Colonic mucosa (tissue), 4 donors: Measurements from ENCODE around the gene ZMYND8. TPM values are rescaled to one million over a fixed set of nuclear protein-coding genes. Genes with fewer than 3 reads are reported as not detected.

Experiments
- DNase-seq: peaks from one replicate; pipeline ENCODE4 v3.0.0-alpha.2; 2020
- H3K27ac ChIP-seq: fragments of 200-600 bp; one replicate; pipeline ENCODE4 v1.8.0; 2021
- H3K27me3 ChIP-seq: fragments of 200-600 bp; one replicate; pipeline ENCODE4 v1.8.0; 2021
- H3K36me3 ChIP-seq: fragments of 200-600 bp; one replicate; pipeline ENCODE4 v1.8.0; 2021
- H3K4me1 ChIP-seq: fragments of 200-600 bp; one replicate; pipeline ENCODE4 v1.8.0; 2021; ENCODE audit warnings: mild to moderate bottlenecking
- H3K4me3 ChIP-seq: fragments of 200-600 bp; one replicate; pipeline ENCODE4 v1.8.0; 2021
- H3K9ac ChIP-seq, 2 donors: one replicate each; pipeline ENCODE4 v1.7.0; 2013; ENCODE audit warnings: control low read depth in 2 of 2, low read depth in 2 of 2, low read length in 2 of 2
- H3K9me3 ChIP-seq: fragments of 200-600 bp; one replicate; pipeline ENCODE4 v1.8.0; 2021
- intact Hi-C: fragments of 100-400 bp; cut with DNase I; formaldehyde crosslinking; loops from one replicate; pipeline ENCODE4 v1.14.1; 2022
- total RNA-seq, 2 donors: library from RNA; stranded (reverse); fragmentation: NEBNext Ultra II Directional in 1 of 2; extraction: Animal tissue kit (Norgen Biotek cat#: 25700) in 1 of 2; gene quantifications; one replicate each; pipeline ENCODE4 v1.2.1, GENCODE V29; 2021
- TF ChIP-seq, protein P1 (sequence below): fragments of 200-600 bp; IDR thresholded peaks from one replicate; pipeline ENCODE4 v1.8.0; 2022; ENCODE audit warnings: antibody characterized with exemption, mild to moderate bottlenecking
- donor health status: healthy.
- donor health status: DM: no; HTN: no; CAD: no.
- donor health status: DM: no; HTN: no; CAD: no.

The ZMYND8 gene
- total RNA-seq, 2 donors from 2014 or later, result 45.4 to 53.1 TPM

DNA sequence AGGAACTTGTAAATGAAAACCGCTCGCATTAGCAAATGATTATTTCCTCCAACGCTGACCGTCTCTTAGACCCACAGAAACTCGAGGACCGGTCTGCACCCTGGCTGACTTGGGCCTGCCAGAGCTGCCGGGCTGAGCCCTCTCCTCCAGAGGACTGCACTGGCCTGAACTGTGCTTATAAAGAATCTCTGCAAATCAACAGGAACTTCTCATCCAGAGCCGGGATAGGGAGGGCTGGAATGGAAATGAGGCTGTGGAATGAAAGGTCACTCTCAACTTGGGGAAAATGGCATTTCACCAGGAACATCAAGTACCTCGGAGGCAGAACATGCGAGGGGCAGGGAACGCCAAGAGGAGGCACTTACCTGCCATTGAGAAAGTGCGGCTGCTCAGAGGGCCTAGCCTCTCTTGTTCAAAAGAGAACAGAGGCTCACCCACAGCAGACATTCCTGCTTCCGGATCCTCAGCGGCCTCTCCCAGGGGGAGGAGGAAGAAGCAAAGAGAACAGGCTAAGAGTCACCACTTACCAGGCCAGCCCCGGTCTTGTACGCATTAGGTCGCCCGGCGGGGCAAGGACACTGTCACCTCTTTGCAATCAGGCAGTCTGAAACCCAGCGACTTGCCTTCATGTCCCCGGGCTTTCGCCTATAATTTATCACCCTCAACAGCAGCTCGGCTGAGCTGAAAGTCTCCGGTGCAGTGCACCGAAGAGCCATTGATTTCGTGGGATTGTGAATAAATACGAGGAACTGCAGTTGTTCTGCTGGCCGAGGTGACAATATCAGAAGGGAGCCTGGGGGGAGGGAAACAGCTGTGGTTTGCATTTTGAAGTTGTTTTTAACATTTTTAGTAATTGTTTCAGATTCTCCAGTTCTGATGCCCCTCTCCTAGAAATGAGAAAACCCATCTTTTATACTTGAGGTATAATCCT, 37.6 kb downstream of the ZMYND8 start:
- peak; percentile 79 for DNase-seq
- Histone ChIP-seq H3K36me3 (no peaks in the 10 kb centered on the region), H3K9ac (peak overlapping the region; percentile 63 to 87), H3K9me3 (no peaks in the 10 kb centered on the region), H3K27ac (peak overlapping the region; percentile 96), H3K27me3 (no peaks in the 10 kb centered on the region), H3K4me1 (peaks cover 44% of the 10 kb centered on the region), H3K4me3 (no peak overlapping the region)
- intact Hi-C loops, result no loop called here
- TF ChIP-seq, protein P1, sequence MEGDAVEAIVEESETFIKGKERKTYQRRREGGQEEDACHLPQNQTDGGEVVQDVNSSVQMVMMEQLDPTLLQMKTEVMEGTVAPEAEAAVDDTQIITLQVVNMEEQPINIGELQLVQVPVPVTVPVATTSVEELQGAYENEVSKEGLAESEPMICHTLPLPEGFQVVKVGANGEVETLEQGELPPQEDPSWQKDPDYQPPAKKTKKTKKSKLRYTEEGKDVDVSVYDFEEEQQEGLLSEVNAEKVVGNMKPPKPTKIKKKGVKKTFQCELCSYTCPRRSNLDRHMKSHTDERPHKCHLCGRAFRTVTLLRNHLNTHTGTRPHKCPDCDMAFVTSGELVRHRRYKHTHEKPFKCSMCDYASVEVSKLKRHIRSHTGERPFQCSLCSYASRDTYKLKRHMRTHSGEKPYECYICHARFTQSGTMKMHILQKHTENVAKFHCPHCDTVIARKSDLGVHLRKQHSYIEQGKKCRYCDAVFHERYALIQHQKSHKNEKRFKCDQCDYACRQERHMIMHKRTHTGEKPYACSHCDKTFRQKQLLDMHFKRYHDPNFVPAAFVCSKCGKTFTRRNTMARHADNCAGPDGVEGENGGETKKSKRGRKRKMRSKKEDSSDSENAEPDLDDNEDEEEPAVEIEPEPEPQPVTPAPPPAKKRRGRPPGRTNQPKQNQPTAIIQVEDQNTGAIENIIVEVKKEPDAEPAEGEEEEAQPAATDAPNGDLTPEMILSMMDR, result no peak

- Histone ChIP-seq H3K36me3 (no peaks in the 10 kb centered on the region), H3K9ac (peak overlapping the region; percentile 63 to 87), H3K27ac (peak overlapping the region; percentile 96), H3K4me3 (no peak overlapping the region), H3K9me3 (no peaks in the 10 kb centered on the region), H3K4me1 (peaks cover 44% of the 10 kb centered on the region), H3K27me3 (no peaks in the 10 kb centered on the region)
- TF ChIP-seq, protein P1, result no peak
- intact Hi-C loops, result no loop called here
- DNase-seq, result peak; percentile 83
Observed at GRCh38 chr20:47318027-47318585, 38.4 kb downstream of the ZMYND8 start.

DNA sequence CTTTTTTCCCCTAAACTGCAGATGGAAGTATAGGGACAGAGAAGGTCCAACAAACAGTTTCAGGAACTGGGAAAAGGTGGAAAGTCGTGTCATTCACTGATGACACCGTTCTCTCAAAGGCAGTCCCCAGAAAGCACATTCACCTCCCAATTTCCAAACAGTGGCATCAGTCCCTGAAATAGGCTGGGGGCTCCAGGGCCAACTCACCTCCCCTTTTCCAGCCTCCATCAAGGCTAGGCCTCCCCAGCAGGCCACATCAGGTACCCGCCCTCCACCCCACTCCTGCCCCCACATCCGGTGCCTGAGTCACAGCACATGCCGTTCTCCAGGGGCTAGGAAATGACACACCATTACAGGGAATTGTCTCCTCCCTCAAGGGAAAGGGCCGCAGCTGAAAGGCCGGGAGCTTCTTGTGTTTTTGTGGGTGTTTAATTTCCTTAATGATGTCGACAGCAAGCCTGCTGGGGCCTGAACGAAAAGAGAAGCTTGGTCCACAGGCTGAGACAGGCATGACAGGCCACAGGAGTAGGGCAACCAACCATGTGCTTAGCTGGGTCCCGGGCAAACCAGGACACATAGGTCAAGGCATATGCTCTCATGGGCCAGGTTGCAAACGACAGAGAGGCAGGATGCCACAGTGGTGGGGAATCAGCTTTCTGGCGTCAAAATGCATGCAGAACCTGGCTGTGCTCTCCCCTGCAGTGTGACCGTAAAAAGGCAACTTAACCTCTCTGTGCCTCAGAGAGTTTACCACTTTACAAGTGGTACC, 39.2 kb downstream of the ZMYND8 start:
- intact Hi-C loops, result loop anchor here (2.0 kb wide), 1 partner anchor 41 kb away; no protein-coding TSS in a partner anchor
- Histone ChIP-seq H3K9me3 (no peaks in the 10 kb centered on the region), H3K4me1 (peaks cover 44% of the 10 kb centered on the region), H3K9ac (peak overlapping the region; percentile 66 to 87), H3K27ac (peak overlapping the region; percentile 96), H3K36me3 (no peaks in the 10 kb centered on the region), H3K27me3 (no peaks in the 10 kb centered on the region), H3K4me3 (no peak overlapping the region)
- peak; percentile 62 for DNase-seq
- TF ChIP-seq, protein P1, result no peak

DNA sequence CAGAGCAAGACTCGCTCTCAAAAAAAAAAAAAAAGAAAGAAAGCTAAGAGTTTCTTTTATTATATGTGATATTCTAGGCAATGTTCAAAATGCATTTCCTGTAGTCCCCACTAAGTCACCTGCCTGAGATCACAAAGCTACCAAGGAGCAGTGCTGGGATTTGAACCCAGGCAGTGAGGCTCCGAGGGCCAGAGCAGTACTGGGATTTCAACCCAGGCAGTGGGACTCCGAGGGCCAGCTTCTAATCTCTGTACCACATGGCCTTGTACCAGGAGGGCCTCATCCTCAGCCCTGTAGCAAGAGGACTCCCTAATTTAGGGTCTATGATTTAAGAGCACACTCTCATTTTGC, 39.7 kb downstream of the ZMYND8 start:
- Histone ChIP-seq H3K36me3 (no peaks in the 10 kb centered on the region), H3K27me3 (no peaks in the 10 kb centered on the region), H3K4me3 (no peak overlapping the region), H3K9ac (peak overlapping the region; percentile 38 to 87), H3K4me1 (peaks cover 40% of the 10 kb centered on the region), H3K27ac (peak overlapping the region; percentile 96), H3K9me3 (no peaks in the 10 kb centered on the region)
- DNase-seq, result no peak
- intact Hi-C loops, result loop anchor here (2.0 kb wide), 1 partner anchor 42 kb away; no protein-coding TSS in a partner anchor
- TF ChIP-seq, protein P1, result no peak

DNA sequence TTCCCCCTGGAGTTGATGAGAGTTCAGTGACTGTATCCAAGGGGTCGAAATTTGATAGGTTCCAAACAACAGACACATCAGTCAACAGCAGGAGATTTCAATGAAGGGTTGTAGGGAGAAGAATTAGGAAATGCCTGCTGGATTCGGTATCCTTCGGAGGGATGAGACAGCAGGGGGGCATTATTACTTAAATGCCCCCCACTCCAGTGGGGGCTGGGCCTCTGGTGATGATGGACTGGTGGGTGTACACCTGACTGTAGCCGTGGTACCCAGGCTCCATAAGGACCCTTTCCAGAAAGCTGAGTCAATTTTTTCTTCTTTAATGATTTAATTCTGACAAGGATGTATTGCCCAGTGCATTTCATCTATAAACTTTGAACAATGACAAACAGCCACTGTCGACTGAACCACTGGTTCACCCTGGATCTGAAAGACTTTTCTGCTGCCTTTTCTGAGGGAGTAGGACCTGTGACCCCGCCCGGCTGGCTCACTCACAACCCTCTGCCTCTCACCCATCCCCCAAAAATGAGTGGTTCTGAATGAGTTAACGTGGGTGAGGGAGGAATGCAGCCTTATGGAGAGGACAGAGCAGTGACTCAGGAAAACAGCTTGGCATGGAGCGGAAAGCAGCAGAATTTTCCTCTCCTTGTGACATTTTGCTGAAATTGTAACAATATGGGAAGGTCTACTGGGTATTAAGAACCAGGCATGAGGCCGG, 41.0 kb downstream of the ZMYND8 start:
- no peak overlapping the region for H3K4me3 ChIP-seq
- H3K4me1 ChIP-seq, result peaks cover 31% of the 10 kb centered on the region
- no peaks in the 10 kb centered on the region for H3K27me3 ChIP-seq
- no peaks in the 10 kb centered on the region for H3K36me3 ChIP-seq
- peak overlapping the region; percentile 28 to 47 for H3K9ac ChIP-seq
- no peaks in the 10 kb centered on the region for H3K9me3 ChIP-seq
- intact Hi-C loops, result loop anchor here (2.0 kb wide), 1 partner anchor 43 kb away; no protein-coding TSS in a partner anchor
- TF ChIP-seq, protein P1, result no peak
- DNase-seq, result no peak
- H3K27ac ChIP-seq, result peak overlapping the region; percentile 96
